GM12864 (cell line): ENCODE data around the gene PITPNB.

ENCODE experiments used
- DNase-seq: peaks from one replicate; pipeline ENCODE4 v3.0.0-alpha.2; 2011; ENCODE audit warnings: low read depth
- H3K4me3 ChIP-seq: 2 replicates; pipeline ENCODE4 v1.5.1; 2011; ENCODE audit warnings: mild to moderate bottlenecking, low read depth, low read length, control low read depth
- CTCF ChIP-seq: IDR thresholded peaks from 2 replicates; pipeline ENCODE4 v1.5.1; 2011; ENCODE audit warnings: low read depth, mild to moderate bottlenecking, moderate library complexity, low read length, control low read depth, inconsistent platforms; ENCODE audit errors: missing control alignments

The PITPNB gene

GRCh38 chr22:27906241-27906640 is 12.8 kb downstream of the PITPNB start:
- no peak for DNase-seq
- H3K4me3 ChIP-seq, result no peak overlapping the region
- no peak for TF ChIP-seq CTCF

GRCh38 chr22:27905653-27906052 is 13.4 kb downstream of the PITPNB start:
- no peak overlapping the region for H3K4me3 ChIP-seq
- no peak for DNase-seq
- no peak for TF ChIP-seq CTCF

- DNase-seq, result no peak
- TF ChIP-seq CTCF, result no peak
- H3K4me3 ChIP-seq, result no peak overlapping the region
Measured at GRCh38 chr22:27903805-27904473, 15.1 kb downstream of the PITPNB start.

- TF ChIP-seq CTCF, result no peak
- DNase-seq, result no peak
- H3K4me3 ChIP-seq, result no peak overlapping the region
Measured at GRCh38 chr22:27900153-27900552, 18.9 kb downstream of the PITPNB start.

- no peak for DNase-seq
- TF ChIP-seq CTCF, result no peak
- no peak overlapping the region for H3K4me3 ChIP-seq
Measured at GRCh38 chr22:27896245-27896644, 22.8 kb downstream of the PITPNB start.

GRCh38 chr22:27895600-27895999 is 23.5 kb downstream of the PITPNB start:
- no peak overlapping the region for H3K4me3 ChIP-seq
- no peak for DNase-seq
- TF ChIP-seq CTCF, result no peak

GRCh38 chr22:27892811-27893210 is 26.2 kb downstream of the PITPNB start:
- no peak overlapping the region for H3K4me3 ChIP-seq
- no peak for DNase-seq
- no peak for TF ChIP-seq CTCF
